ENCODE results near the gene TAOK3. TPM values are rescaled to one million over a fixed set of nuclear protein-coding genes. Genes with fewer than 3 reads are reported as not detected.
"Not testable (repeated sequence)": the region's sequence is repeated elsewhere in the genome, so short reads cannot be mapped to it uniquely, and the experiment has no call there.

TAOK3 gene
- total and polyA plus RNA-seq, 4 donors: 6.7 to 28.6 (median 19.5) TPM

DNA sequence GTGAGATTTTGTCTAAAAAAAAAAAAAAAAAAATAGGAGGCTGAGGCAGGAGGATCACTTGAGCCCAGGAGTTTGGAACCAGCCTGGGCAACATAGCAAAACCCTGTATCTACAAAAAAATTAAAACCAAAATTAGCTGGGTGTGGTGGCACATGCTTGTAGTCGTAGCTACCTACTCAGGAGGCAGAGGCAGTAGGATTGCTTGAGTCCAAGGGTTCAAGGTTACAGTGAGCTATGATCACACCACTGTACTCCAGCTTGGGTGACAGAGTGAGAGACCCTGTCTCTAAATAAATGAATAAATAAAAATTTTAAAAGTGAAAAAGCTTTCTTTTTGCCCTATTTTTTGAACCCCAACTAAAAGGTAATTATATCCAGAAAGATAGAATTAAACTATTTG lies 123.2 kb downstream of the TAOK3 start:
- Histone ChIP-seq H3K36me3 (ENCODE audit: control insufficient read depth in 4 of 4, insufficient read depth in 3 of 4, low read depth in 1 of 4, low read length in 3 of 4) (peaks cover 0 to 9% (median 0%) of the 10 kb centered on the region in 4 donors), H3K27ac (ENCODE audit: low read depth in 1 of 2, low read length in 2 of 2) (no peak overlapping the region), H3K4me3 (ENCODE audit: low read depth in 1 of 3, low read length in 3 of 3) (no peak overlapping the region), H3K9me3 (ENCODE audit: control insufficient read depth in 4 of 4, low read length in 3 of 4) (no peaks in the 10 kb centered on the region), H3K9ac (ENCODE audit: low read depth in 1 of 2, low read length in 2 of 2) (no peak overlapping the region), H3K4me1 (ENCODE audit: control insufficient read depth in 4 of 4, insufficient read depth in 4 of 4, low read length in 3 of 4) (no peaks in the 10 kb centered on the region), H3K27me3 (ENCODE audit: control insufficient read depth in 4 of 4, insufficient read depth in 4 of 4, low read length in 3 of 4) (no peaks in the 10 kb centered on the region)
- WGBS: 92% methylated on average over 1 of the region's 1 CpG
- TF ChIP-seq RAD21 (IDR thresholded peaks at IDR 0.05) (no peak), FOXA1 (IDR thresholded peaks at IDR 0.05) (no peak), RXRA (IDR thresholded peaks at IDR 0.05) (no peak), HNF4A (conservative IDR thresholded peaks at IDR 0.05) (no peak), EGR1 (IDR thresholded peaks at IDR 0.05; ENCODE audit: low read depth in 2 of 2) (no peak), GABPA (IDR thresholded peaks at IDR 0.05 in 1 of 2, conservative IDR thresholded peaks at IDR 0.05 in 1 of 2) (no peak), FOXA2 (IDR thresholded peaks at IDR 0.05) (no peak), YY1 (IDR thresholded peaks at IDR 0.05) (no peak), TAF1 (conservative IDR thresholded peaks at IDR 0.05) (no peak), NR2F2 (IDR thresholded peaks at IDR 0.05) (no peak), JUND (IDR thresholded peaks at IDR 0.05) (no peak)
- TF ChIP-seq, protein P1, sequence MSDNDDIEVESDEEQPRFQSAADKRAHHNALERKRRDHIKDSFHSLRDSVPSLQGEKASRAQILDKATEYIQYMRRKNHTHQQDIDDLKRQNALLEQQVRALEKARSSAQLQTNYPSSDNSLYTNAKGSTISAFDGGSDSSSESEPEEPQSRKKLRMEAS (IDR thresholded peaks at IDR 0.05): no peak
- TF ChIP-seq, protein P2, sequence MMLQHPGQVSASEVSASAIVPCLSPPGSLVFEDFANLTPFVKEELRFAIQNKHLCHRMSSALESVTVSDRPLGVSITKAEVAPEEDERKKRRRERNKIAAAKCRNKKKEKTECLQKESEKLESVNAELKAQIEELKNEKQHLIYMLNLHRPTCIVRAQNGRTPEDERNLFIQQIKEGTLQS (IDR thresholded peaks at IDR 0.05): no peak
- TF ChIP-seq, protein P3, sequence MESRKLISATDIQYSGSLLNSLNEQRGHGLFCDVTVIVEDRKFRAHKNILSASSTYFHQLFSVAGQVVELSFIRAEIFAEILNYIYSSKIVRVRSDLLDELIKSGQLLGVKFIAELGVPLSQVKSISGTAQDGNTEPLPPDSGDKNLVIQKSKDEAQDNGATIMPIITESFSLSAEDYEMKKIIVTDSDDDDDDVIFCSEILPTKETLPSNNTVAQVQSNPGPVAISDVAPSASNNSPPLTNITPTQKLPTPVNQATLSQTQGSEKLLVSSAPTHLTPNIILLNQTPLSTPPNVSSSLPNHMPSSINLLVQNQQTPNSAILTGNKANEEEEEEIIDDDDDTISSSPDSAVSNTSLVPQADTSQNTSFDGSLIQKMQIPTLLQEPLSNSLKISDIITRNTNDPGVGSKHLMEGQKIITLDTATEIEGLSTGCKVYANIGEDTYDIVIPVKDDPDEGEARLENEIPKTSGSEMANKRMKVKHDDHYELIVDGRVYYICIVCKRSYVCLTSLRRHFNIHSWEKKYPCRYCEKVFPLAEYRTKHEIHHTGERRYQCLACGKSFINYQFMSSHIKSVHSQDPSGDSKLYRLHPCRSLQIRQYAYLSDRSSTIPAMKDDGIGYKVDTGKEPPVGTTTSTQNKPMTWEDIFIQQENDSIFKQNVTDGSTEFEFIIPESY (IDR thresholded peaks at IDR 0.05): no peak
- TF ChIP-seq, protein P4, sequence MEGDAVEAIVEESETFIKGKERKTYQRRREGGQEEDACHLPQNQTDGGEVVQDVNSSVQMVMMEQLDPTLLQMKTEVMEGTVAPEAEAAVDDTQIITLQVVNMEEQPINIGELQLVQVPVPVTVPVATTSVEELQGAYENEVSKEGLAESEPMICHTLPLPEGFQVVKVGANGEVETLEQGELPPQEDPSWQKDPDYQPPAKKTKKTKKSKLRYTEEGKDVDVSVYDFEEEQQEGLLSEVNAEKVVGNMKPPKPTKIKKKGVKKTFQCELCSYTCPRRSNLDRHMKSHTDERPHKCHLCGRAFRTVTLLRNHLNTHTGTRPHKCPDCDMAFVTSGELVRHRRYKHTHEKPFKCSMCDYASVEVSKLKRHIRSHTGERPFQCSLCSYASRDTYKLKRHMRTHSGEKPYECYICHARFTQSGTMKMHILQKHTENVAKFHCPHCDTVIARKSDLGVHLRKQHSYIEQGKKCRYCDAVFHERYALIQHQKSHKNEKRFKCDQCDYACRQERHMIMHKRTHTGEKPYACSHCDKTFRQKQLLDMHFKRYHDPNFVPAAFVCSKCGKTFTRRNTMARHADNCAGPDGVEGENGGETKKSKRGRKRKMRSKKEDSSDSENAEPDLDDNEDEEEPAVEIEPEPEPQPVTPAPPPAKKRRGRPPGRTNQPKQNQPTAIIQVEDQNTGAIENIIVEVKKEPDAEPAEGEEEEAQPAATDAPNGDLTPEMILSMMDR (IDR thresholded peaks at IDR 0.05; ENCODE audit: low read depth, low read length, missing input control): no peak
- no peak for DNase-seq (ENCODE audit: low spot score)

DNA sequence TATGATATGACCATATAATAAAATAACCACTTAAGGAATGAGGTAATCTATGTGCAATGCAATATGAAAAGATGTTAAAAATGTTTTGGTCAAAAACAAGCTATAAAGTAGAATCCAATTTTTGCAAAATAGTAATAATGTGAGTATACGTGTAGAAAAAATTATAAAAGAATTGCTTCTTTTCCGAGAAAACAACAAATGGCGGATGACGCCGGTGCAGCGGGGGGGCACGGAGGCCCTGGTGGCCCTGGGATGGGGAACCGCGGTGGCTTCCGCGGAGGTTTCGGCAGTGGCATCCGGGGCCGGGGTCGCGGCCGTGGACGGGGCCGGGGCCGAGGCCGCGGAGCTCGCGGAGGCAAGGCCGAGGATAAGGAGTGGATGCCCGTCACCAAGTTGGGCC lies 126.8 kb downstream of the TAOK3 start:
- WGBS: 99% methylated on average over 18 of the region's 26 CpGs

DNA sequence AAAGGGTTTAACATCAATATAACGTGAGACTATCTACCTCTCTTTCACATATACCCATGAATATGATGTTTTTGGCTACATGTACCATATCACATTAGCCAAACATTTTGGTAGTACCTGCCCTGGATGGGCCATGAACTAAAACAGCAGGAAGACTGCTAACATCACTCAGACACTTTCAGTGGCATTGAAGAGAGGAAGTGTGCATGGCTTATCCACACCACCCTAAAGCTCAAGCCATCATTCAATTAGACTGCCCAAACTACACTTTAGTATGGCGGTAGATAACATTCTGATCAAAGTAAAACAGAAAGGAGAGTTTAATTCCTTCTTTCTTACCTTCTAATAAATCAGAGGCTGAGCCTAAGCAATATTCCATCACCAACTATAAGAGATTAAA lies 133.8 kb downstream of the TAOK3 start:
- Histone ChIP-seq H3K27me3 (ENCODE audit: control insufficient read depth in 4 of 4, insufficient read depth in 4 of 4, low read length in 3 of 4) (no peaks in the 10 kb centered on the region), H3K27ac (ENCODE audit: low read depth in 1 of 2, low read length in 2 of 2) (no peak overlapping the region), H3K9ac (ENCODE audit: low read depth in 1 of 2, low read length in 2 of 2) (no peak overlapping the region), H3K36me3 (ENCODE audit: control insufficient read depth in 4 of 4, insufficient read depth in 3 of 4, low read depth in 1 of 4, low read length in 3 of 4) (peaks cover 0 to 20% (median 15%) of the 10 kb centered on the region in 4 donors), H3K4me3 (ENCODE audit: low read depth in 1 of 3, low read length in 3 of 3) (no peak overlapping the region), H3K4me1 (ENCODE audit: control insufficient read depth in 4 of 4, insufficient read depth in 4 of 4, low read length in 3 of 4) (no peaks in the 10 kb centered on the region), H3K9me3 (ENCODE audit: control insufficient read depth in 4 of 4, low read length in 3 of 4) (no peaks in the 10 kb centered on the region)
- 97% methylated on average over 2 of the region's 2 CpGs for WGBS
- DNase-seq (ENCODE audit: low spot score): no peak
- TF ChIP-seq TAF1 (conservative IDR thresholded peaks at IDR 0.05) (no peak), HNF4G (IDR thresholded peaks at IDR 0.05) (no peak), JUND (IDR thresholded peaks at IDR 0.05) (no peak), RXRA (IDR thresholded peaks at IDR 0.05) (no peak), GABPA (IDR thresholded peaks at IDR 0.05 in 1 of 2, conservative IDR thresholded peaks at IDR 0.05 in 1 of 2) (no peak), HNF4A (conservative IDR thresholded peaks at IDR 0.05) (no peak), EGR1 (IDR thresholded peaks at IDR 0.05; ENCODE audit: low read depth in 2 of 2) (no peak), RAD21 (IDR thresholded peaks at IDR 0.05) (no peak), YY1 (IDR thresholded peaks at IDR 0.05) (no peak), FOXA2 (IDR thresholded peaks at IDR 0.05) (no peak), FOXA1 (IDR thresholded peaks at IDR 0.05) (no peak), SP1 (IDR thresholded peaks at IDR 0.05) (no peak)
- TF ChIP-seq, protein P2 (IDR thresholded peaks at IDR 0.05): no peak
- TF ChIP-seq, protein P1 (IDR thresholded peaks at IDR 0.05): no peak
- TF ChIP-seq, protein P3 (IDR thresholded peaks at IDR 0.05): no peak
- TF ChIP-seq, protein P4 (IDR thresholded peaks at IDR 0.05; ENCODE audit: low read depth, low read length, missing input control): no peak

More for the DNA sequence above, 126.8 kb downstream of the TAOK3 start:
- not testable (repeated sequence) for H3K27ac ChIP-seq (ENCODE audit: low read depth in 1 of 2, low read length in 2 of 2); H3K4me3 ChIP-seq (ENCODE audit: low read depth in 1 of 3, low read length in 3 of 3); H3K9me3 ChIP-seq (ENCODE audit: control insufficient read depth in 4 of 4, low read length in 3 of 4); H3K27me3 ChIP-seq (ENCODE audit: control insufficient read depth in 4 of 4, insufficient read depth in 4 of 4, low read length in 3 of 4); H3K36me3 ChIP-seq (ENCODE audit: control insufficient read depth in 4 of 4, insufficient read depth in 3 of 4, low read depth in 1 of 4, low read length in 3 of 4); DNase-seq (ENCODE audit: low spot score); H3K9ac ChIP-seq (ENCODE audit: low read depth in 1 of 2, low read length in 2 of 2); H3K4me1 ChIP-seq (ENCODE audit: control insufficient read depth in 4 of 4, insufficient read depth in 4 of 4, low read length in 3 of 4)
